SJSA1 (cell line): ENCODE results near the gene ILK. TPM values are rescaled to one million over a fixed set of nuclear protein-coding genes. Genes with fewer than 3 reads are reported as not detected.

Experiments used
- DNase-seq, 2 experiments: peaks; one replicate each; pipeline ENCODE4 v3.0.0-alpha.2; 2015 to 2020; ENCODE audit warnings: low spot score in 2 of 2, low read depth in 1 of 2
- H3K27ac ChIP-seq: fragments of 250-450 bp; sonication (Bioruptor Pico); 2 replicates; pipeline ENCODE4 v1.5.1; 2020; ENCODE audit warnings: mild to moderate bottlenecking, moderate library complexity
- H3K27me3 ChIP-seq: fragments of 250-450 bp; sonication (Bioruptor Pico); replicated peaks from 2 replicates; pipeline ENCODE4 v1.5.1; 2020; ENCODE audit warnings: mild to moderate bottlenecking, moderate library complexity
- H3K36me3 ChIP-seq: fragments of 250-450 bp; sonication (Bioruptor Pico); 2 replicates; pipeline ENCODE4 v1.5.1; 2020; ENCODE audit warnings: mild to moderate bottlenecking
- H3K4me1 ChIP-seq: fragments of 250-450 bp; sonication (Bioruptor Pico); replicated peaks from 2 replicates; pipeline ENCODE4 v1.6.1; 2021; ENCODE audit warnings: mild to moderate bottlenecking
- H3K4me3 ChIP-seq: fragments of 250-450 bp; sonication (Bioruptor Pico); 2 replicates; pipeline ENCODE4 v1.5.1; 2020; ENCODE audit warnings: mild to moderate bottlenecking
- H3K9me3 ChIP-seq: fragments of 250-450 bp; sonication (Bioruptor Pico); replicated peaks from 2 replicates; pipeline ENCODE4 v1.5.1; 2020; ENCODE audit warnings: mild to moderate bottlenecking
- total RNA-seq: library from RNA; depleted of rRNA; stranded (reverse); fragments of >200 nt; shearing (Covaris generic); gene quantifications from 2 replicates; pipeline ENCODE4 v1.2.3, GENCODE V29; 2014

Gene ILK
- total RNA-seq, 1 experiment from 2014 or later = 180 TPM

- Histone ChIP-seq H3K27me3 (no peaks in the 10 kb centered on the region), H3K27ac (no peak overlapping the region), H3K4me1 (no peaks in the 10 kb centered on the region), H3K4me3 (no peak overlapping the region), H3K9me3 (no peaks in the 10 kb centered on the region), H3K36me3 (no peaks in the 10 kb centered on the region)
- no peak for DNase-seq
Observed at GRCh38 chr11:6586434-6587359, 16.9 kb upstream of the ILK start.

- no peaks in the 10 kb centered on the region for H3K9me3 ChIP-seq
- no peaks in the 10 kb centered on the region for H3K36me3 ChIP-seq
- no peaks in the 10 kb centered on the region for H3K4me1 ChIP-seq
- H3K27ac ChIP-seq = no peak overlapping the region
- H3K4me3 ChIP-seq = no peak overlapping the region
- no peaks in the 10 kb centered on the region for H3K27me3 ChIP-seq
- DNase-seq = no peak
Observed at GRCh38 chr11:6587360-6587953, 16.1 kb upstream of the ILK start.

GRCh38 chr11:6588018-6588417 is 15.6 kb upstream of the ILK start:
- Histone ChIP-seq H3K27ac (no peak overlapping the region), H3K4me3 (no peak overlapping the region), H3K9me3 (no peaks in the 10 kb centered on the region), H3K27me3 (no peaks in the 10 kb centered on the region), H3K36me3 (no peaks in the 10 kb centered on the region), H3K4me1 (no peaks in the 10 kb centered on the region)
- no peak for DNase-seq

GRCh38 chr11:6594142-6594768 is 9.3 kb upstream of the ILK start:
- Histone ChIP-seq H3K27me3 (no peaks in the 10 kb centered on the region), H3K9me3 (no peaks in the 10 kb centered on the region), H3K36me3 (peaks cover 11% of the 10 kb centered on the region), H3K4me3 (no peak overlapping the region), H3K27ac (no peak overlapping the region), H3K4me1 (no peaks in the 10 kb centered on the region)
- DNase-seq = no peak

GRCh38 chr11:6596239-6596877 is 7.2 kb upstream of the ILK start:
- no peaks in the 10 kb centered on the region for H3K4me1 ChIP-seq
- no peak overlapping the region for H3K4me3 ChIP-seq
- no peaks in the 10 kb centered on the region for H3K27me3 ChIP-seq
- H3K9me3 ChIP-seq = no peaks in the 10 kb centered on the region
- H3K36me3 ChIP-seq = peaks cover 29% of the 10 kb centered on the region
- no peak for DNase-seq
- H3K27ac ChIP-seq = no peak overlapping the region

- Histone ChIP-seq H3K27ac (no peak overlapping the region), H3K4me3 (no peak overlapping the region), H3K9me3 (no peaks in the 10 kb centered on the region), H3K27me3 (no peaks in the 10 kb centered on the region), H3K36me3 (peaks cover 32% of the 10 kb centered on the region), H3K4me1 (no peaks in the 10 kb centered on the region)
- DNase-seq = no peak
Observed at GRCh38 chr11:6598555-6598954, 5.0 kb upstream of the ILK start.

- Histone ChIP-seq H3K9me3 (no peaks in the 10 kb centered on the region), H3K36me3 (peaks cover 30% of the 10 kb centered on the region), H3K27me3 (no peaks in the 10 kb centered on the region), H3K27ac (no peak overlapping the region), H3K4me1 (no peaks in the 10 kb centered on the region), H3K4me3 (no peak overlapping the region)
- DNase-seq = no peak
Observed at GRCh38 chr11:6599449-6599848, 4.1 kb upstream of the ILK start.

GRCh38 chr11:6599881-6600390 is 3.6 kb upstream of the ILK start:
- DNase-seq = no peak
- Histone ChIP-seq H3K36me3 (peaks cover 33% of the 10 kb centered on the region), H3K9me3 (no peaks in the 10 kb centered on the region), H3K27me3 (no peaks in the 10 kb centered on the region), H3K4me3 (no peak overlapping the region), H3K27ac (no peak overlapping the region), H3K4me1 (no peaks in the 10 kb centered on the region)

GRCh38 chr11:6601041-6601461 is 2.5 kb upstream of the ILK start:
- H3K27me3 ChIP-seq = no peaks in the 10 kb centered on the region
- no peak overlapping the region for H3K27ac ChIP-seq
- H3K4me1 ChIP-seq = peaks cover 6% of the 10 kb centered on the region
- no peak for DNase-seq
- peaks cover 37% of the 10 kb centered on the region for H3K36me3 ChIP-seq
- no peak overlapping the region for H3K4me3 ChIP-seq
- H3K9me3 ChIP-seq = no peaks in the 10 kb centered on the region

- Histone ChIP-seq H3K27me3 (no peaks in the 10 kb centered on the region), H3K4me1 (peaks cover 17% of the 10 kb centered on the region), H3K9me3 (no peaks in the 10 kb centered on the region), H3K4me3 (peak overlapping the region; percentile 66), H3K27ac (no peak overlapping the region), H3K36me3 (peaks cover 45% of the 10 kb centered on the region)
- no peak for DNase-seq
Observed at GRCh38 chr11:6602096-6602940, 1.3 kb upstream of the ILK start.

GRCh38 chr11:6604081-6604626 is 580 bp downstream of the ILK start:
- peaks cover 35% of the 10 kb centered on the region for H3K4me1 ChIP-seq
- 0 out of 2 replicates have a peak overlapping the region, but pooled peaks have one; percentile 31 for H3K27ac ChIP-seq
- H3K9me3 ChIP-seq = no peaks in the 10 kb centered on the region
- peak overlapping the region; percentile 66 for H3K4me3 ChIP-seq
- H3K36me3 ChIP-seq = peaks cover 53% of the 10 kb centered on the region
- peak in 1 of 2 experiments; percentile 34 for DNase-seq
- no peaks in the 10 kb centered on the region for H3K27me3 ChIP-seq

GRCh38 chr11:6604790-6605189 is 1.2 kb downstream of the ILK start:
- peaks cover 40% of the 10 kb centered on the region for H3K4me1 ChIP-seq
- H3K36me3 ChIP-seq = peaks cover 53% of the 10 kb centered on the region
- H3K27ac ChIP-seq = no peak overlapping the region

More at GRCh38 chr11:6604790-6605189, 1.2 kb downstream of the ILK start:
- peak overlapping the region; percentile 66 for H3K4me3 ChIP-seq
- H3K9me3 ChIP-seq = no peaks in the 10 kb centered on the region
- no peak for DNase-seq
- H3K27me3 ChIP-seq = no peaks in the 10 kb centered on the region
